NCI-H2107 treated with DMSO at 0.1 percent for 48 hours (cell line): ENCODE data around the gene TIPRL.
"Not testable (repeated sequence)": the region's sequence is repeated elsewhere in the genome, so short reads cannot be mapped to it uniquely, and the experiment has no call there.

Source experiments
- DNase-seq: peaks from one replicate; lab custom pipeline; 2025; ENCODE audit not compliant: unreplicated experiment; lab: John Stamatoyannopoulos, UW

The TIPRL gene

GRCh38 chr1:168178638-168179437 lies at the start of gene TIPRL:
Gene TIPRL (plus strand): TSS chr1:168178962. CDS start chr1:168179078, 116 bp downstream.
- peak; percentile 97 for DNase-seq

GRCh38 chr1:168129933-168130332 lies 48.8 kb upstream of the TIPRL start:
- no peak for DNase-seq

GRCh38 chr1:168134132-168134531 lies 44.6 kb upstream of the TIPRL start:
- no peak for DNase-seq

- no peak for DNase-seq
Observed at GRCh38 chr1:168134642-168135041, 44.1 kb upstream of the TIPRL start.

- peak; percentile 31 for DNase-seq
Observed at GRCh38 chr1:168135116-168135920, 43.4 kb upstream of the TIPRL start.

- DNase-seq: no peak
Observed at GRCh38 chr1:168135921-168136708, 42.6 kb upstream of the TIPRL start.

GRCh38 chr1:168136709-168137514 lies 41.9 kb upstream of the TIPRL start, which contains the start of gene GPR161:
Gene GPR161 (minus strand): TSS chr1:168136930. CDS start chr1:168104850, 32,080 bp downstream.
- DNase-seq: peak; percentile 32

- no peak for DNase-seq
Observed at GRCh38 chr1:168137515-168137821, 41.3 kb upstream of the TIPRL start.

GRCh38 chr1:168138134-168138533 lies 40.6 kb upstream of the TIPRL start:
- no peak for DNase-seq

- no peak for DNase-seq
Observed at GRCh38 chr1:168139070-168139469, 39.7 kb upstream of the TIPRL start.

GRCh38 chr1:168141871-168142385 lies 36.8 kb upstream of the TIPRL start:
- no peak for DNase-seq

- DNase-seq: peak; percentile 66
Observed at GRCh38 chr1:168145184-168146159, 33.3 kb upstream of the TIPRL start.

- no peak for DNase-seq
Observed at GRCh38 chr1:168146160-168146539, 32.6 kb upstream of the TIPRL start.

GRCh38 chr1:168146626-168147025 lies 32.1 kb upstream of the TIPRL start:
- DNase-seq: no peak

GRCh38 chr1:168148916-168149315 lies 29.8 kb upstream of the TIPRL start:
- no peak for DNase-seq

- no peak for DNase-seq
Observed at GRCh38 chr1:168150283-168150682, 28.5 kb upstream of the TIPRL start.

GRCh38 chr1:168151935-168152334 lies 26.8 kb upstream of the TIPRL start:
- no peak for DNase-seq

GRCh38 chr1:168154707-168155106 lies 24.1 kb upstream of the TIPRL start:
- not testable (repeated sequence) for DNase-seq

GRCh38 chr1:168155910-168156309 lies 22.9 kb upstream of the TIPRL start:
- no peak for DNase-seq
